ENCODE measurements around the gene COL19A1. TPM values are rescaled to one million over a fixed set of nuclear protein-coding genes. Genes with fewer than 3 reads are reported as not detected.
"Not testable (repeated sequence)": the region's sequence is repeated elsewhere in the genome, so short reads cannot be mapped to it uniquely, and the experiment has no call there.

COL19A1 gene
- polyA plus RNA-seq, 3 donors from 2014 or later = not detected

DNA sequence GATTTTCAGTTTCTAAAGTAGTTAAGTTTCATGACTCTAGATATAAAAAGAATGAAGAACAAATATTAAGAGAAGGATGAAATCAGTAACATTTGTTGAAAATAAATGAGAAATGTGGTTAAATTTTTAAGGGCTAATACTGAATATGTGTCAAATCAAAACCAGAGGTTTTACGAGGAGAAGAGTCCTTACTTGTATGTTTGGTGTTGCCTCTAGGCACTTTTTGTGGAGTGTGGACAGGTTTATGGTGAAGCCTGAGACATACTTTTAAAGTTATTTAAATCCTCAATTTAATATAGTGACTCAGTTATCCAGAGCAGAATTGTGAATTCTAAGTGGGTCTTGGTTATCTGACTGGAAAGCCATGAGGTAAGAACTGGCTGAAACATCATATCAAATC is 68.7 kb downstream of the COL19A1 start:
- no peaks in the 10 kb centered on the region for H3K9me3 Mint-ChIP-seq

GRCh38 chr6:69936674-69937363 is 70.5 kb downstream of the COL19A1 start:
- Mint-ChIP-seq H3K27ac (no peak overlapping the region), H3K4me1 (no peaks in the 10 kb centered on the region), H3K27me3 (ENCODE audit: low read depth in 3 of 3) (peaks cover 0 to 7% (median 0%) of the 10 kb centered on the region in 3 donors), H3K9me3 (no peaks in the 10 kb centered on the region), H3K4me3 (no peak overlapping the region), H3K36me3 (no peaks in the 10 kb centered on the region)
- no peak for DNase-seq

More for the DNA sequence above, 68.7 kb downstream of the COL19A1 start:
- Mint-ChIP-seq H3K27ac (no peak overlapping the region), H3K4me3 (no peak overlapping the region), H3K27me3 (ENCODE audit: low read depth in 3 of 3) (peaks cover 0 to 4% (median 3%) of the 10 kb centered on the region in 3 donors), H3K4me1 (no peaks in the 10 kb centered on the region), H3K36me3 (no peaks in the 10 kb centered on the region)
- DNase-seq = no peak

DNA sequence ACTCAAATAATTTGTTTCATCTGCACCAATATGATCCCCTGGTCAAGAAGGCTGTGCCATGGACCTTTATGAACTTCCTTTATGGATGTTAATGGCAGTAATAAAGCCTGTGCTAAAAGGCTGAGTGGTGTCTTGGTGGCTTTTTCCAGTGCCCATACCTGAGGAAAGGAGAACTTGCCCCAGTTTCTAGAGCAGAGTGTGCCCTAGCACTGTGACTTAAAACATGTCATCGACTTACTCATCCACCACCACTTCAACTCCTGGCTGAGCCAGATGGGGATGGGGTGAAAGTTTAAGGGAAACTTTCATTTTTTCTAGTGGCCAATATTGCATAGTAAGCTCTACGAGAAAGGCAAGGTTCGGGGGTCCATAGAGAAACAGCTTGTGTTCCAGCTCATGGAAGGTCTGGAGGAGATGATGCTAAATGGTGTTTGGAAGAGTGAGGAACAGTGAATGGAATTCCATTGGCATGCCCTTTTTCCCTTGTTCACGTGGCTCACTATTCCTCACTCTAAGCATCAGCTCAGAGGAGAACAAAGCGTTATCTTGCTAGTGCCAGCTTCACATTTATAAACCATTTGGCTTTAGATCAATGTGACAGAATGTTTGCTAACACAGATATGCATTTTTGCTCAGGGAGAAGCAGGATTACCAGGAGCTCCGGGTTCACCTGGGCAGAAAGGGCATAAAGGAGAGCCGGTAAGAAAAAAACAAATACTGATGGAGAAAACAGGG is 71.2 kb downstream of the COL19A1 start:
- DNase-seq = no peak
- Mint-ChIP-seq H3K4me1 (no peaks in the 10 kb centered on the region), H3K4me3 (no peak overlapping the region), H3K27me3 (ENCODE audit: low read depth in 3 of 3) (peaks cover 0 to 7% (median 0%) of the 10 kb centered on the region in 3 donors), H3K27ac (no peak overlapping the region), H3K36me3 (no peaks in the 10 kb centered on the region), H3K9me3 (no peaks in the 10 kb centered on the region)

- Mint-ChIP-seq H3K4me1 (no peaks in the 10 kb centered on the region), H3K27me3 (ENCODE audit: low read depth in 3 of 3) (peaks cover 1 to 10% (median 4%) of the 10 kb centered on the region in 3 donors), H3K27ac (no peak overlapping the region), H3K9me3 (peaks cover 0 to 10% (median 0%) of the 10 kb centered on the region in 6 donors), H3K36me3 (no peaks in the 10 kb centered on the region), H3K4me3 (no peak overlapping the region)
- no peak for DNase-seq
Observed at GRCh38 chr6:69942485-69942884, 76.1 kb downstream of the COL19A1 start.

GRCh38 chr6:69945192-69945591 is 78.8 kb downstream of the COL19A1 start:
- Mint-ChIP-seq H3K4me1 (no peaks in the 10 kb centered on the region), H3K4me3 (no peak overlapping the region), H3K36me3 (no peaks in the 10 kb centered on the region), H3K9me3 (peaks cover 0 to 10% (median 0%) of the 10 kb centered on the region in 6 donors), H3K27me3 (ENCODE audit: low read depth in 3 of 3) (peaks cover 1 to 9% (median 4%) of the 10 kb centered on the region in 3 donors), H3K27ac (no peak overlapping the region)
- DNase-seq = no peak

- peaks cover 1 to 5% (median 4%) of the 10 kb centered on the region in 3 donors for H3K27me3 Mint-ChIP-seq (ENCODE audit: low read depth in 3 of 3)
- peaks cover 0 to 5% (median 0%) of the 10 kb centered on the region in 6 donors for H3K9me3 Mint-ChIP-seq
- no peak overlapping the region for H3K4me3 Mint-ChIP-seq
- no peaks in the 10 kb centered on the region for H3K4me1 Mint-ChIP-seq
- no peaks in the 10 kb centered on the region for H3K36me3 Mint-ChIP-seq
- H3K27ac Mint-ChIP-seq = no peak overlapping the region
- DNase-seq = no peak
Observed at GRCh38 chr6:69948479-69949114, 82.2 kb downstream of the COL19A1 start.

DNA sequence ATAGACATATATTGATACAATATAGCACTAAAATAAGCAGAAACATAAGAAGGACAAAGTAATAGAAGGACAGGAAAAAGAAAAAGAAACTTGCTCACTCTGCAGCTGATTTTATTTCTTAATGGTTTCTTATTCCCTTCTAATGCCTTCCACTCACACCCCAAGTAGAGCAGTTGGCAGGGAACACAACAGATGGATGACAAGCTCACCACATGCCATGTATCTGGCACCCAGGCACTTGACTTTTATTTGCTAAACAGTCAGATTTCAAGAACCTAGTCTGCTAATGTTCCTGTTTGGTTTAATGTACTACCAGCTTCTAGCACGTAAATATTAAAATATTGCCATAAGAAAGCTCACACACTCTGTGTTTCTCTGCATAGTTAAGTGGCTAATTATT is 87.1 kb downstream of the COL19A1 start:
- no peaks in the 10 kb centered on the region for H3K4me1 Mint-ChIP-seq
- no peaks in the 10 kb centered on the region for H3K27me3 Mint-ChIP-seq (ENCODE audit: low read depth in 3 of 3)
- no peaks in the 10 kb centered on the region for H3K36me3 Mint-ChIP-seq
- H3K27ac Mint-ChIP-seq = no peak overlapping the region
- H3K4me3 Mint-ChIP-seq = no peak overlapping the region
- DNase-seq = no peak
- no peaks in the 10 kb centered on the region for H3K9me3 Mint-ChIP-seq

DNA sequence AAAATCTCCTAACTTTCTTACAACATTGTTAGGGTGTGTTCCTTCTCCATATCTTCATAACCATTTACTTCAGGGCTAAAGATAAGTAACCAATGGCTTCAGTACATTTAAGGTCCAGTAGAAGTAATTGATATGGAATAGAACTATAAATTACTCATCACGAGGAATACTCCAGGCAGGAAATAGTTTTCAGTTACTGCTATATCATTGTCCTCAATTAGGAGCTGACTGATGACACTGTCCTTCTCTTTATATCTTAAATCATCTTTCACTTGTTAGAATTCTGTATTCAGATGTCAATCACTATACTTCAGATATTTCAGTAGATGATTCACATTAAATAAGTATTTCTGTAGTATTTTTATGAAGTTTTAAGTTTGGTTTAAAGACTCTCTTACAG is 88.4 kb downstream of the COL19A1 start:
- no peaks in the 10 kb centered on the region for H3K4me1 Mint-ChIP-seq
- no peak overlapping the region for H3K27ac Mint-ChIP-seq
- no peaks in the 10 kb centered on the region for H3K27me3 Mint-ChIP-seq (ENCODE audit: low read depth in 3 of 3)
- no peak overlapping the region for H3K4me3 Mint-ChIP-seq
- DNase-seq = no peak
- no peaks in the 10 kb centered on the region for H3K9me3 Mint-ChIP-seq
- H3K36me3 Mint-ChIP-seq = no peaks in the 10 kb centered on the region

GRCh38 chr6:69957985-69958559 is 91.7 kb downstream of the COL19A1 start:
- no peak overlapping the region for H3K27ac Mint-ChIP-seq
- no peaks in the 10 kb centered on the region for H3K36me3 Mint-ChIP-seq
- H3K4me3 Mint-ChIP-seq = no peak overlapping the region
- no peaks in the 10 kb centered on the region for H3K4me1 Mint-ChIP-seq
- no peaks in the 10 kb centered on the region for H3K27me3 Mint-ChIP-seq (ENCODE audit: low read depth in 3 of 3)
- DNase-seq = no peak
- no peaks in the 10 kb centered on the region for H3K9me3 Mint-ChIP-seq

DNA sequence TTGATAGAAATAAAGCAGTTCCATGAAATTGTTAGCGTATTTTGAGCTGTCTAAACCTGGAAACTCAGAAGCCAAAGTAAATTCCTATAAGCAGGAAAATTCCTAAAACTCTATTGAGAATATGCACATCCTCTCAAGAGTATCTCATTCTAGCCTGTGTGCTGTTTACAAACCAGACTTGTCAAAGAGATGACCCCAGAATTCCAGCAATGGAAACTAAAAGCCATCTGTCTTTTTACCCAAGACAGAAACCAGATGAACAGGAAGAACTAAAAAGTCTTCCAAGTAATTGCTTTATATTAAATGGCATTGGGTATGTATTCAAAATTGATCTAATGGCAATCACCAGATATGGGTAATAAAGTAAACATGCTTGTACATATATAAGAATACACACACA is 92.6 kb downstream of the COL19A1 start:
- Mint-ChIP-seq H3K4me1 (no peaks in the 10 kb centered on the region), H3K27me3 (ENCODE audit: low read depth in 3 of 3) (peaks cover 0 to 1% (median 0%) of the 10 kb centered on the region in 3 donors)

GRCh38 chr6:69965974-69966373 is 99.6 kb downstream of the COL19A1 start:
- not testable (repeated sequence) for H3K27ac Mint-ChIP-seq; H3K27me3 Mint-ChIP-seq (ENCODE audit: low read depth in 3 of 3); H3K4me3 Mint-ChIP-seq; H3K9me3 Mint-ChIP-seq; H3K36me3 Mint-ChIP-seq; DNase-seq; H3K4me1 Mint-ChIP-seq

More for the DNA sequence above, 92.6 kb downstream of the COL19A1 start:
- Mint-ChIP-seq H3K9me3 (peaks cover 0 to 2% (median 0%) of the 10 kb centered on the region in 6 donors), H3K4me3 (no peak overlapping the region), H3K27ac (no peak overlapping the region), H3K36me3 (no peaks in the 10 kb centered on the region)
- no peak for DNase-seq

- Mint-ChIP-seq H3K27ac (no peak overlapping the region), H3K27me3 (ENCODE audit: low read depth in 3 of 3) (no peaks in the 10 kb centered on the region), H3K4me1 (no peaks in the 10 kb centered on the region), H3K9me3 (peaks cover 0 to 7% (median 4%) of the 10 kb centered on the region in 6 donors), H3K4me3 (no peak overlapping the region), H3K36me3 (no peaks in the 10 kb centered on the region)
- no peak for DNase-seq
Observed at GRCh38 chr6:69973138-69973537, 106.8 kb downstream of the COL19A1 start.

- Mint-ChIP-seq H3K27me3 (ENCODE audit: low read depth in 3 of 3) (no peaks in the 10 kb centered on the region), H3K4me1 (no peaks in the 10 kb centered on the region), H3K9me3 (peaks cover 0 to 7% (median 4%) of the 10 kb centered on the region in 6 donors), H3K4me3 (no peak overlapping the region), H3K27ac (no peak overlapping the region), H3K36me3 (no peaks in the 10 kb centered on the region)
- no peak for DNase-seq
Observed at GRCh38 chr6:69973763-69974162, 107.4 kb downstream of the COL19A1 start.

DNA sequence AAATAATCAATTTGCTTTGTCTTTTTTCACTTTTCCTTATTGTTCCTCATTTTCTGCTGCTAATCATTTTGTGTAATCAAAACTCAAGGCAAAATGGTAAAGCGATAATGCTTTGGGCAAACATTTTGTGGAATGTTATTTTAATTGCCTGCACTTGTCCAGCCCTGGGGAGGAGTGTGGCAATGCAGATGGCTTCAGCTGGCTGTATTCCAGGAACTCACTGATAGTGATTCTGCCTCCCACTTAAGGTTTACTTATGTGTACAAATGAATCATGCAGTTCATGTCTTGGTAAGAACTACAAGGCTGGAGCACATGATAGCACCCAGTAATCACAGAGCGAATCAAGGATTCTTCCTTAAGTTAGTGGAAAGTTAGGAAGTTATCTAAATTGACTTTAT is 107.8 kb downstream of the COL19A1 start:
- no peaks in the 10 kb centered on the region for H3K27me3 Mint-ChIP-seq (ENCODE audit: low read depth in 3 of 3)
- peaks cover 0 to 7% (median 4%) of the 10 kb centered on the region in 6 donors for H3K9me3 Mint-ChIP-seq
- no peaks in the 10 kb centered on the region for H3K36me3 Mint-ChIP-seq
- H3K4me3 Mint-ChIP-seq = no peak overlapping the region
- H3K27ac Mint-ChIP-seq = no peak overlapping the region
- no peak for DNase-seq
- H3K4me1 Mint-ChIP-seq = no peaks in the 10 kb centered on the region
